Adipocyte (in vitro differentiated cells): ENCODE data around the gene PHACTR3.

Experiments used
- DNase-seq: peaks from one replicate; pipeline ENCODE4 v3.0.0-alpha.2; 2015; ENCODE audit warnings: low read depth
- H3K27me3 ChIP-seq: replicated peaks from 2 replicates; pipeline ENCODE4 v1.7.0; 2013; ENCODE audit warnings: mild to moderate bottlenecking, low read length, moderate library complexity; ENCODE audit not compliant: control insufficient read depth, insufficient read depth
- H3K36me3 ChIP-seq: 2 replicates; pipeline ENCODE4 v1.7.0; 2013; ENCODE audit warnings: low read length, mild to moderate bottlenecking, moderate library complexity; ENCODE audit not compliant: control insufficient read depth, insufficient read depth, severe bottlenecking
- H3K4me1 ChIP-seq: 2 replicates; pipeline ENCODE4 v1.7.0; 2013; ENCODE audit warnings: mild to moderate bottlenecking, low read length, moderate library complexity; ENCODE audit not compliant: control insufficient read depth, insufficient read depth
- H3K4me3 ChIP-seq: 2 replicates; pipeline ENCODE4 v1.7.0; 2013; ENCODE audit warnings: mild to moderate bottlenecking, low read length, moderate library complexity
- H3K9ac ChIP-seq: 2 replicates; pipeline ENCODE4 v1.7.0; 2013; ENCODE audit warnings: mild to moderate bottlenecking, low read length, moderate library complexity
- H3K9me3 ChIP-seq: 2 replicates; pipeline ENCODE4 v1.7.0; 2013; ENCODE audit warnings: mild to moderate bottlenecking, low read length, moderate library complexity; ENCODE audit not compliant: control insufficient read depth

Gene PHACTR3

GRCh38 chr20:59583428-59584277 is 20.7 kb upstream of the PHACTR3 start:
- H3K9me3 ChIP-seq, result peaks cover 5% of the 10 kb centered on the region
- H3K27me3 ChIP-seq, result peaks cover 56% of the 10 kb centered on the region
- H3K36me3 ChIP-seq, result no peaks in the 10 kb centered on the region
- H3K9ac ChIP-seq, result no peak overlapping the region
- DNase-seq, result no peak
- peaks cover 20% of the 10 kb centered on the region for H3K4me1 ChIP-seq
- no peak overlapping the region for H3K4me3 ChIP-seq

GRCh38 chr20:59584278-59584925 is 19.9 kb upstream of the PHACTR3 start:
- H3K4me1 ChIP-seq, result peaks cover 20% of the 10 kb centered on the region
- H3K9me3 ChIP-seq, result peaks cover 5% of the 10 kb centered on the region
- H3K27me3 ChIP-seq, result peaks cover 49% of the 10 kb centered on the region
- H3K36me3 ChIP-seq, result no peaks in the 10 kb centered on the region
- H3K9ac ChIP-seq, result no peak overlapping the region
- H3K4me3 ChIP-seq, result no peak overlapping the region
- no peak for DNase-seq

GRCh38 chr20:59585714-59586409 is 18.5 kb upstream of the PHACTR3 start:
- DNase-seq, result no peak
- Histone ChIP-seq H3K27me3 (peaks cover 44% of the 10 kb centered on the region), H3K9me3 (peaks cover 7% of the 10 kb centered on the region), H3K36me3 (no peaks in the 10 kb centered on the region), H3K4me1 (peaks cover 10% of the 10 kb centered on the region), H3K4me3 (no peak overlapping the region), H3K9ac (no peak overlapping the region)

DNA sequence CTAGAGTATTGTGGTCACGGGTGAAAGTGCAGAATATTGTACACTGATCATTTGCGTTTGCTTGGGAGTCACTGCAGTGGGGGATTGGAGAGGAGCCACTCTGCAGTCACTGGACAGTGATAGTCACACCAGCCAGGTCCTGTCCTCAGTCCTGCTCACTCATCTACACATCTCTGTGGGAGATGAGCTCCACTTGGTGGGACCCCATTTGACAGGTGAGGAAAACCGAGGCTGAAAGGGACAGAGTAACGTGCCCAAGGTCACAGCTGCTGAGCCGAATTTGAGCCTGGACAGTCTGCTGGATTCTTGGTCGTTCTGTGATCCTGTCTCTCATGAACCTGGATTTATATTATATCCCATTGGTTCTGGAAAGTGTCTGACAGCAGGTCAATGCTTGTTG is 17.7 kb upstream of the PHACTR3 start:
- H3K36me3 ChIP-seq, result no peaks in the 10 kb centered on the region
- peaks cover 7% of the 10 kb centered on the region for H3K9me3 ChIP-seq
- no peak overlapping the region for H3K4me3 ChIP-seq
- no peak for DNase-seq
- H3K9ac ChIP-seq, result no peak overlapping the region
- H3K27me3 ChIP-seq, result peaks cover 38% of the 10 kb centered on the region
- H3K4me1 ChIP-seq, result peaks cover 5% of the 10 kb centered on the region

DNA sequence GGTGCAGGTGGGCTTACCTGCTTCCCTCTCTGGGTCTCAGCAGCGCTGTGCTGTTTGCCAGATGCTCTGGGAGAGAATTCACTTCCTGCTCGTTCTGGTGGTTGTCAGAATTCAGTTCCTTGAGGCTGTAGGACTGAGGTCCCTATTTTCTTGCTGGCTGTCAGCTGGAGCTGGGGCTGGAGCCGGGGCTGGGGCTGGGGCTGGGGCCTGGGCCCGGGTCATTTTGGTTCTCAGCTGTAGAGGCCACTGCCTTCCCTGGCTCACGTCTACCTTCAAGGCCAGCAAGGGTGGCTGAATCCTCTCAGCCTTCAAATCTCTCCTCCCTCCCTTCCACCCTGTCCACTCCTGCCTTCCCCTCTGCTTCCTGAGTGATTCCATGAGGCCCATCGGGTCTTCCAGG is 16.8 kb upstream of the PHACTR3 start:
- peaks cover 30% of the 10 kb centered on the region for H3K27me3 ChIP-seq
- peaks cover 5% of the 10 kb centered on the region for H3K4me1 ChIP-seq
- no peaks in the 10 kb centered on the region for H3K36me3 ChIP-seq
- H3K9me3 ChIP-seq, result peaks cover 11% of the 10 kb centered on the region
- no peak overlapping the region for H3K9ac ChIP-seq
- DNase-seq, result no peak
- H3K4me3 ChIP-seq, result no peak overlapping the region

DNA sequence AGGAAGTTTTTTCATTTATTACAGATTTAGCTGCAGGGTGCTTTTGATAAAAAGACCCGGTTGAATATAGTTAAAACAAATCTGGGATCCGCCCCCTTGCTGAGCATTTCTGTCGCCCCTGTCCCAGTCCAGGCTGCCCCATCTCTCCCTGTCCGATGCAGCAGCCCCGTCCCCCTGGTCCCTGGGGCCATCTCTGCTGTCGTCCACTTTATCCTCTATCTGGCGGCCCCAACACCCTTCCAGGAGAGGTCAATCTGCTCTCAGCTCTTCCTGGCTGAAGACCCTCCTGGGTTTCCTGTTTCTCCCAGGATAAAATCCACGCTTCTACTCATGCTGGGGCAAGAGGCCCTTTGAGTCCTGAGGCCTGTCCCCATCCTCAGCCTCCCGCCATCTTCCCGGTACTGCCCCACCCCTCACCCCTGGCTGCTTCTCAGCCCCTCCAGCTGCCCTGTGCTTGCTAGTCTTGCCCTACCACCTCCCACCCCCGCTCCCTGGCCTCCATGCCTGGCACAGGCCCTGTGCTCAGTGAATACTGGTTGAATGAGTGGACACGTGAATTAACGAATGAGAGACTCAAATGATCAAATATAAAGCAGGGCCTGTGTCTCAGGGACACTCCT is 16.0 kb upstream of the PHACTR3 start:
- Histone ChIP-seq H3K9ac (no peak overlapping the region), H3K4me3 (no peak overlapping the region)

GRCh38 chr20:59589086-59589684 is 15.2 kb upstream of the PHACTR3 start:
- Histone ChIP-seq H3K4me1 (no peaks in the 10 kb centered on the region), H3K27me3 (peaks cover 25% of the 10 kb centered on the region), H3K9me3 (peaks cover 18% of the 10 kb centered on the region), H3K9ac (no peak overlapping the region), H3K36me3 (no peaks in the 10 kb centered on the region), H3K4me3 (no peak overlapping the region)
- DNase-seq, result no peak

More for the DNA sequence above, 16.0 kb upstream of the PHACTR3 start:
- DNase-seq, result no peak
- Histone ChIP-seq H3K4me1 (peaks cover under 1% of the 10 kb centered on the region), H3K36me3 (no peaks in the 10 kb centered on the region), H3K9me3 (peaks cover 18% of the 10 kb centered on the region), H3K27me3 (peaks cover 28% of the 10 kb centered on the region)

GRCh38 chr20:59591061-59591460 is 13.3 kb upstream of the PHACTR3 start:
- Histone ChIP-seq H3K4me3 (no peak overlapping the region), H3K9me3 (peaks cover 18% of the 10 kb centered on the region), H3K27me3 (peaks cover 17% of the 10 kb centered on the region), H3K4me1 (no peaks in the 10 kb centered on the region), H3K9ac (no peak overlapping the region), H3K36me3 (no peaks in the 10 kb centered on the region)
- DNase-seq, result no peak

GRCh38 chr20:59596690-59597089 is 7.7 kb upstream of the PHACTR3 start:
- Histone ChIP-seq H3K36me3 (no peaks in the 10 kb centered on the region), H3K4me1 (peaks cover 7% of the 10 kb centered on the region), H3K4me3 (no peak overlapping the region), H3K27me3 (peaks cover 55% of the 10 kb centered on the region), H3K9ac (no peak overlapping the region), H3K9me3 (peaks cover 10% of the 10 kb centered on the region)
- DNase-seq, result no peak

GRCh38 chr20:59597240-59597639 is 7.1 kb upstream of the PHACTR3 start:
- peaks cover 8% of the 10 kb centered on the region for H3K9me3 ChIP-seq
- H3K36me3 ChIP-seq, result no peaks in the 10 kb centered on the region
- H3K4me1 ChIP-seq, result peaks cover 7% of the 10 kb centered on the region
- no peak overlapping the region for H3K4me3 ChIP-seq
- no peak overlapping the region for H3K9ac ChIP-seq
- H3K27me3 ChIP-seq, result peaks cover 61% of the 10 kb centered on the region
- DNase-seq, result no peak
